GM12878 (cell line): ENCODE data around the gene FIGNL2.

Experiments
- BACH1 ChIP-seq: fragments of 450-650 bp; IDR thresholded peaks from 2 replicates; pipeline ENCODE4 v1.6.1; 2017; ENCODE audit warnings: mild to moderate bottlenecking, borderline replicate concordance
- BRCA1 ChIP-seq: IDR thresholded peaks from 2 replicates; pipeline ENCODE4 v1.6.1; 2011; ENCODE audit warnings: low read depth, low read length, improper control_type of control experiment
- CHD2 ChIP-seq: IDR thresholded peaks from 2 replicates; pipeline ENCODE4 v1.6.1; 2011; ENCODE audit warnings: low read depth, low read length, improper control_type of control experiment, borderline replicate concordance
- EZH2 ChIP-seq: IDR thresholded peaks from 2 replicates; pipeline ENCODE4 v1.6.1; 2012; ENCODE audit warnings: low read depth, mild to moderate bottlenecking, control low read depth, inconsistent platforms, low read length, borderline replicate concordance; ENCODE audit not compliant: control insufficient read depth
- GABPA ChIP-seq: IDR thresholded peaks from 2 replicates; pipeline ENCODE4 v1.6.1; 2014; ENCODE audit warnings: antibody characterized with exemption, low read depth, mild to moderate bottlenecking, inconsistent platforms
- MAX ChIP-seq: IDR thresholded peaks from 2 replicates; pipeline ENCODE4 v1.6.1; 2012; ENCODE audit warnings: low read depth, low read length, improper control_type of control experiment
- NRF1 ChIP-seq: conservative IDR thresholded peaks from 2 replicates; pipeline ENCODE4 v1.6.1; 2011; ENCODE audit warnings: mild to moderate bottlenecking, low read depth, low read length, improper control_type of control experiment
- POLR2AphosphoS5 ChIP-seq: IDR thresholded peaks from 2 replicates; pipeline ENCODE4 v1.6.1; 2011; ENCODE audit warnings: mild to moderate bottlenecking, low read length, inconsistent platforms
- SIN3A ChIP-seq: IDR thresholded peaks from 2 replicates; pipeline ENCODE4 v1.6.1; 2012; ENCODE audit warnings: low read depth, low read length, improper control_type of control experiment
- SRF ChIP-seq, 2 experiments: IDR thresholded peaks; 2 replicates each; pipeline ENCODE4 v1.6.1; 2011; ENCODE audit warnings: low read depth in 2 of 2, low read length in 2 of 2, mild to moderate bottlenecking in 1 of 2, moderate library complexity in 1 of 2
- TAF1 ChIP-seq: IDR thresholded peaks from 2 replicates; pipeline ENCODE4 v1.6.1; 2011; ENCODE audit warnings: mild to moderate bottlenecking, low read depth, low read length, borderline replicate concordance
- TCF3 ChIP-seq: IDR thresholded peaks from 2 replicates; pipeline ENCODE4 v1.6.1; 2012; ENCODE audit warnings: low read depth, mild to moderate bottlenecking, low read length, borderline replicate concordance; ENCODE audit not compliant: insufficient read depth
- TF ChIP-seq, protein P1 (sequence below), 3 experiments: IDR thresholded peaks in 2 of 3; conservative IDR thresholded peaks in 1 of 3; 2 replicates each; pipeline ENCODE4 v1.5.1; 2011; ENCODE audit warnings: low read depth in 3 of 3, low read length in 3 of 3, mild to moderate bottlenecking in 3 of 3, control low read depth in 2 of 3, moderate library complexity in 2 of 3, inconsistent platforms in 1 of 3, mixed read lengths in 1 of 3; ENCODE audit not compliant: control insufficient read depth in 2 of 3, insufficient read depth in 1 of 3; ENCODE audit errors: extremely low read depth in 1 of 3

DNA sequence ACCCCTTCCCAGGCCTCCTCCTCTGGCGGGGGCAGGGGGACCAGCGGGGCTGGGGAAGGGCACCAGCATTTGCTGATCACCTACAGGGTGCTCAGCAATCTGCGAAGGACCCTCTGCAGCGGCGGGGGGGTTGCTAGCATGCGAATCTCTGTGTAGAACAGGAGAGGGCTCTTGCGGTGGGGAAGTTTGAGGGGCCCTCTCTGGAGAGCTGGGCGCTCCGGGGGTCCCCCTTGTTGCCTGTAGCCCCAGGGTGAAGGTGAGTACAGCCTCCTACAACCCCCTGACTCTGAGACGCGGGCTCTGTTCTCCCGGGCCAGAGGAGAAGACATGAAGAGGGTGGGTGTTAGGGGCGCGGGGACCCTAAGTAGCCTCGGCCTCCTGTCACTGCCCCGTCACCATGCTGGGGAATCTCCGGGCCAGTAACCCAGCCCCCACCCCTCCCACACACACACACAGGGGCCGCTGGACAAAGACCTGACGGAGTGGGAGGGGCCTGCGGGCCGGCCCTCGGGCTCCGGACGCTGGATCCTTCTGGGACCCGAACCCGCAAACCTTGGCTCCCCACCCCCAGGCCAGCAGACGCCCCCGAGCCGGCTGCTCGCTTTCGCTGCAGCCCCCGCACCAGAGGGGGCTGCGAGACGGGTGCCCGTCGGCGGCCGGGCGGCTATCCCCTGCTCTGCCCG is 734 bp downstream of the FIGNL2 start:
- no peak for TF ChIP-seq SRF (IDR thresholded peaks at IDR 0.05; ENCODE audit: low read depth in 2 of 2, low read length in 2 of 2)
- no peak for TF ChIP-seq SIN3A
- no peak for TF ChIP-seq BACH1
- no peak for TF ChIP-seq POLR2AphosphoS5
- TF ChIP-seq TCF3: no peak
- TF ChIP-seq CHD2: no peak
- no peak for TF ChIP-seq GABPA
- TF ChIP-seq MAX: no peak
- TF ChIP-seq, protein P1, sequence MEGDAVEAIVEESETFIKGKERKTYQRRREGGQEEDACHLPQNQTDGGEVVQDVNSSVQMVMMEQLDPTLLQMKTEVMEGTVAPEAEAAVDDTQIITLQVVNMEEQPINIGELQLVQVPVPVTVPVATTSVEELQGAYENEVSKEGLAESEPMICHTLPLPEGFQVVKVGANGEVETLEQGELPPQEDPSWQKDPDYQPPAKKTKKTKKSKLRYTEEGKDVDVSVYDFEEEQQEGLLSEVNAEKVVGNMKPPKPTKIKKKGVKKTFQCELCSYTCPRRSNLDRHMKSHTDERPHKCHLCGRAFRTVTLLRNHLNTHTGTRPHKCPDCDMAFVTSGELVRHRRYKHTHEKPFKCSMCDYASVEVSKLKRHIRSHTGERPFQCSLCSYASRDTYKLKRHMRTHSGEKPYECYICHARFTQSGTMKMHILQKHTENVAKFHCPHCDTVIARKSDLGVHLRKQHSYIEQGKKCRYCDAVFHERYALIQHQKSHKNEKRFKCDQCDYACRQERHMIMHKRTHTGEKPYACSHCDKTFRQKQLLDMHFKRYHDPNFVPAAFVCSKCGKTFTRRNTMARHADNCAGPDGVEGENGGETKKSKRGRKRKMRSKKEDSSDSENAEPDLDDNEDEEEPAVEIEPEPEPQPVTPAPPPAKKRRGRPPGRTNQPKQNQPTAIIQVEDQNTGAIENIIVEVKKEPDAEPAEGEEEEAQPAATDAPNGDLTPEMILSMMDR (IDR thresholded peaks at IDR 0.05 in 2 of 3, conservative IDR thresholded peaks at IDR 0.05 in 1 of 3; ENCODE audit: control insufficient read depth in 2 of 3, extremely low read depth in 1 of 3, insufficient read depth in 1 of 3, low read depth in 3 of 3, low read length in 3 of 3): no peak
- TF ChIP-seq BRCA1: no peak
- TF ChIP-seq TAF1: no peak
- no peak for TF ChIP-seq NRF1
- no peak for TF ChIP-seq EZH2
